HG02840 (cell line): ENCODE measurements around the gene MKI67.

Experiments used
- ATAC-seq: cut with Tn5 transposase; IDR thresholded peaks from one replicate; pipeline ENCODE4 v1.9.1; 2021; ENCODE audit warnings: mild to moderate bottlenecking, moderate library complexity, moderate number of reproducible peaks; ENCODE audit not compliant: unreplicated experiment, low FRiP score

The MKI67 gene

DNA sequence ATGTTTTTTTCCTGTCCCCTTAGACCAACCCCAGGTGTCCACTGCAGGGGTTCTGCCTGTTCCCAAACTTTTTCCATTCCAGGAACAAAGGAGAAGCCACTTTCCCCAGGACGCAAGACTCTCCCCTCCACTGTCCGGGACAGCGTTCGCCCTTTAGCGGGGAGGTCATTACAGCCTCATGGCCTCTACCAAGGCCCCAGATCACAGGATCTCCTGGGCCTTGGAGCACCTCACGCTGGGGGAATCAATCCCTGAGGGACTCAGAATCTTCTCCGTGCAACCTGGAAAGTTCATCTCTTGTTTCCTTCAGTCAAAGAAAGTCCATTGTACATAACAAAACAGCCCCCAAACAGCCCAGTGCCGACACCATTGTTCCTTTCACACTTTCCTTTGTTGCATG, 41.2 kb downstream of the MKI67 start:
- ATAC-seq = no peak

DNA sequence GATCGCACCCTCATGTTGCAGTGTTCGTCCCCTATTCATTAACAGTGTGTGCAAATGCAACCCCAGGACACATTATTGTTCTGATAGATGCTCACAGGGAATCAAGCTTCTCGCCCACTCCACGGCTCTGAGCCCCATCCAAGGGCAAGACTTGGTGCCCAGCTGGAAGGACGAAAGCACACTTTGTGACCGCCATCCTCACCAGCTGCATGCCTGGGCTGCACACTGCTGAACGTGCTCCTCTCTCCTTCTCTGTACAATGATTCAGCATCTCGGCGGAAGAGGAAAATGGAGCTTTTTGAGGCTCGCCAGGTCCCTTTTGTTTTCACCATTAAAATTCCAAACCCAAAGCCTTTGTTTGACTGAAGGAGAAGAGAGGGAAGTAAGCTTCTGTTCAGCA, 41.9 kb downstream of the MKI67 start:
- ATAC-seq = no peak

DNA sequence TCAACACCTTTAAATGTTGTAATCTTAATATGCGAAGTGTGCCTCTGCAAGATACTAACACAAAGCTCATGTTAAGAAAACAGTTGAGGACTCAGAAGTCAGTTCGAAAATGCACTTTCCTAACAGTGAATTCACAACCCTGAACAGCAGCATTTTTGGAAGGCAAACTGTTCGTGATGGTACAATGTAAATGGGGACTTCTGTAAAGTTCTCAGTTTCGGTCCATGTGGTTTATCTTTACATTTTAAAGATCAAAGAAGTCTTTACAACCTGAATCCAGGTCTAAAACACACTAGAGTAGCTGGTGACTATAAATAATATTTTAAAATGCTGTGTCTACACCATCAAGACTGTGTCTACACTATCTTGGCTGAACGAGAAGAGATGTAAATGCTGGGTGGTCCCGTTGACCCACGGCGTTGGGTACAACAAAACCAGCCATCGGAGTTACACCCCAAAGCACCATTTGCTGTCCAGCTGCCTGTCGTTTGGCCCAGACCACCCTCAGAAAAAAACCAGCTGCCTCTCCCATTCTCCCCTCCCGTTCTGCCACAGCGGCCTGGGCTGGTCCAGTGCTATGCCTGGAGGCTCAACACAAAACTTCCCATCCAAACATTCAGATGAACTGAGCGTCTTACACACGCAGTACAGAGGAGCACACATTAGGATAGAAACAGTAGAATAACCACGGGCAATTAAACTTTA, 42.9 kb downstream of the MKI67 start:
- no peak for ATAC-seq

DNA sequence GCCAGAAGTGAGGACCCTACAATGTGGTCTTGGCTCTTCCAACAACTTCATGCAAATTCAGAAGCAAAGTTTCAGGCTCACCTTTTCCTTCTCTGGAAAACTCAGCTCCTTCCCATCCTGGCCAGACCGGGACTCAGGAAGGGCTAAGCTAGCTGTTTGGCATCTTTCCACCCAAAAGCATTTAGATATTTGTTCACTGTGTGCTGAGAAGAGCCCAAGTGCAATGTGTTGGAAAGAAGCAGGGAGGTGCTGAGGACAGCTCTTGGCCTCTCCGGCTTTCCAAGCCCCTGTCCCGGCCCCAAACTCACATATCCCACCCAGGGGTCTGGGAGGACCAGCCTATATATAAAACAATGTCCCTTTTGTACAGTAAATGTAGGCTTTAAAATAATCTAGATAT, 44.5 kb downstream of the MKI67 start:
- no peak for ATAC-seq

DNA sequence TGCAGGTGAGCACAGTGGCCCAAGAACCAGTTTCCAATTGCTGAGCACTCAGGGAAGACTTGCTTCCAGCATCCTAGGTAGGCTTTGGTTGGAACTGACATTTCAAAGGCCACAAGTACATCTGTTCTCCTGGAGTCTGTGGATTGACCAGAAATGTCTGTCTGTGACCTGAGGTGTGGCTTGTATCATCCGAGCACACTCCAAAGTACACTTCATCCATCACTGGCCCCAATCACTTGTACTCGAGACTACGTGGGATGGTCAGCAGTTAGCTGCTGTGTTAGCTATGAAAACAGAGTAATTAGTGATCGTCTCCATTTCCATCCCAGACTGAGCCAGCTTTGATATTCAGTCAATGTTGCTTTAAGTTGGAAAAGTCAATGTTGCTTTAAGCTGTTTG, 45.0 kb downstream of the MKI67 start:
- ATAC-seq = no peak

DNA sequence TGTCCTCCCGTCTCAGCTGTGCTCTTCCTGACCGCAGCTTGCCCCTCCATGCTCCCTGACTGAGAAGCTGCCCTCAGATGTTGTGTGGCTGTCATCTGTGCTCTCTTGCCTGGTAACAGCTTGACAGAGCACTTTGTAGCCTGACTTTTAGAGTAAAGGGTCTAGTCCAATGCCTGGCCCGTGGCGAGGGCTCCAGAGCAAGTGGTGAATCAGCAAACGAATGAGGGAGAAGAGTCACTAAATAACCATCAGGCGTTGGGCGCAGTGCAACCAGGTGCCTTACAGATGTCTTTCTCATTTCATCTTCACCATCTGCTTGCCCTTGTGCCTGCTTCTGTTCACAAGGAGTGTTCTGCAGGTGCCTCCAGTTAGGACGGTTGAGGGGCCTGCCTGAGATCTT, 45.6 kb downstream of the MKI67 start:
- ATAC-seq = no peak

DNA sequence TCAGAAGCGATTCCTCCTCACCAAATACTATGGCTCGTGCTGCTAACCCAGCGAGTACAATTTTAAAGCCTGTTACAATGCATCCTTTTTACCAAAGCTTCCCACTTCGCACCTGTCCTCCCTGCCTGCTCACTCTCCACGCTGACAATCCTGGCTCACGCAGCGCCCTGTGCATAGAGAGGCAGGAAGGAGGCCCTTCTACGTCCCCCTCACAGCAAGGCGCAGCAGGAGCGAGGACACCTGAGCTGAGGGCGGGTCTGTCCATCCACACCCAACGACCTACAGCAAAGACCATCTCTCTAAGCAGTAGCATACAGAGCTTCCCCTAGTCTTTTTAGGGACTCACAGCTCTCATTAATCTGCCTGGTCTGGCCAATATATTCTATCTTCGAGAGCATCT, 46.0 kb downstream of the MKI67 start:
- no peak for ATAC-seq

DNA sequence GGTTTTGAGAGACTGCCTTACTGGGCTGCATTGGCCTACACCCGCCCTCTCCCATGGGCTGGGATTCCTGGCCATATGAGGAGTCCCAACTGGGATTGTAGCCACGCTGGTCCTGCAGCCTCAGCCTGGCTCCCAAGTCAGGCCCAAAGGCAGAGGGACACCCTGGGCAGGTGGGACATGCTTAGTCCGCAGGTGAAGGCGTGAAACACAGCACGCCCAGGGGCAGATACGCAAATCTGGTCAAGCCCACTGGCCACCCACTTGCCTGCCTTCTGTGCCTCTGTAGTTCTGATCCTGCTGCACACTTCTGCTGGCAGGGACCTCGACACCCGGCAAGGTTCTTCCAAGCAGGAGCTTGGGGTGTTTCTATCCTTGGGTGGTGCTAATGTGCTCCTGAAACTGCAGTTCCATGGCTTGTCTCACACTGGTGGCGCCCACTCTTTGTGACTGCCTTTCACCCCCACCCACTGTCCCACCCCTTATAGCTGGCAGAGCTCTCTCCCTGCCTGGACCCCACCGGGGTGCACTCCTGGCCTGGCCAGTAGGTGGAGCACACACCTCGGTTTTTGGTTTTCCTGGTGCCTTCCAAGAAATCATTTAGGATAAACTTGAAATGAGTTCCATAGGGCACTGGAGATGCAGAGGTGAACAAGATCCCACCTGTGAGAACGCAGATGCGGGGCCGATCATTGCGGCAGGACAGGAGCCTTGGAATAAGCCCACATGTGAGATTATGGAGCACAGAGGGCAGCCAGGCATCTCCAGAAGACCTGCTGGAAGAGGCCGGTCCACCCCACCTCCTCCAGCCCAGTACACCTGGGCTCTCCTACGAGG, 47.9 kb downstream of the MKI67 start:
- no peak for ATAC-seq

DNA sequence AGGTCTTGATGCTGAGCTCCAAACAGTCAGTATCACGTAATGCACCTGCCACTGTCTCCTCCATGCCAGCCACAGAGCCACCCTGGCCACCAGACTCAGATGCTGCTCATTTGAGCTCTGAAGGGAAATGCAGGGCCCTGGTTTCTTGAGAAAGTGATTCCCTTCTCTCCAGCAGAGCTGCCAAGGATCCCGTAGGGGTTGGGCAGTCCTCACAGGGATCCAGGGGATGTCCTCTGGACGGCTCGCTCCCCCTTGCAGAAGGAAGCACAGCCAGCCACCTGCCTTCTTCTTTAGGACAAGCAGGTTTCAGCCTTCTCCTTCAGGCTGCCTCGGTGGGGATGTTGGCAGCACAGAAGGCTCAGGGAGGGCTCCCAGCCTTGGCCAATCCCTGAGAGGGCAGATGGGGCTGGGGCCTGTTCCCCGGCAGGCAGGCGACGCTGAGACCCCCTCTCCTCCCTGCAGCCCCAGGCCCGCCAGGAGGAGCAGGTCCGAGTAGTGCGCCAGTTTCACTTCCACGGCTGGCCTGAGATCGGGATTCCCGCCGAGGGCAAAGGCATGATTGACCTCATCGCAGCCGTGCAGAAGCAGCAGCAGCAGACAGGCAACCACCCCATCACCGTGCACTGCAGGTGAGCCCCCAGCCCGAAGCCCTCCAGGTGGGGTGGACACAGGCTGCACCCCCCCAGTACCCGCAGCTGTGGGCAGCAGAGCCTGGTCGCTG, 48.9 kb downstream of the MKI67 start:
- ATAC-seq = no peak

DNA sequence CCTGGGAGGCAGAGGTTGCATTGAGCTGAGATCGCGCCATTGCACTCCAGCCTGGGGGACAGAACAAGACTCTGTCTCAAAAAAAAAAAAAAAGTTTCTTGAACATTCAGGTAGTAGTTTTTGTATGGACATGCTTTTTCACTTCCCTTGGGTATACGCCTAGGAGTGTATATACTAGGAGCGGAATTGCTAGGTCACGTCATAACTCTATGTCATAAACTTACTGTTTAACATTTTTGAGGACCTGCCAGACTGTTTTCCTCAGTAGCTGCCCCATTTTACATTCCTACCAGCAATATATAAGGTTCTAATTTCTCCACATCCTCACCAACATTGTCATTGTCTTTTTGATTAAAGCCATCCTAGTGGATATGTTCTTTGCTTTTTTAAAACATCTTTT, 51.6 kb downstream of the MKI67 start:
- no peak for ATAC-seq

DNA sequence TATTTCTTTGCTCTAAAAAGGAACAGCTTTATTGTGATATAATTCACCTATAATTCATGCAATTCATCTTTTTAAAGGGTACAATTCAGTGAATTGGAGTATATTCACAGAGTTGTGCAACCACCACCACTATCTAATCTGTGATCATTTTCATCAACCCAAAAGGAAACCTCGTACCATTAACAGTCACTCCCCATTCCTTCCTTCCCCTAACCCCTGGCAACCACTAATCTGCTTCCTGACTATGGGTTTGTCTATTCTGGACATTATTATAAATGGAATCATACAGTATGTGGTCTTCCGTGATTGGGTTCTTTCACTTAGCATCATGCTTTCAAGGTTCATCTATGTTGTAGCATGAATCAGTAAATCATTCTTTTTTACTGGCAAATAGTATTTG, 52.3 kb downstream of the MKI67 start:
- ATAC-seq = no peak

DNA sequence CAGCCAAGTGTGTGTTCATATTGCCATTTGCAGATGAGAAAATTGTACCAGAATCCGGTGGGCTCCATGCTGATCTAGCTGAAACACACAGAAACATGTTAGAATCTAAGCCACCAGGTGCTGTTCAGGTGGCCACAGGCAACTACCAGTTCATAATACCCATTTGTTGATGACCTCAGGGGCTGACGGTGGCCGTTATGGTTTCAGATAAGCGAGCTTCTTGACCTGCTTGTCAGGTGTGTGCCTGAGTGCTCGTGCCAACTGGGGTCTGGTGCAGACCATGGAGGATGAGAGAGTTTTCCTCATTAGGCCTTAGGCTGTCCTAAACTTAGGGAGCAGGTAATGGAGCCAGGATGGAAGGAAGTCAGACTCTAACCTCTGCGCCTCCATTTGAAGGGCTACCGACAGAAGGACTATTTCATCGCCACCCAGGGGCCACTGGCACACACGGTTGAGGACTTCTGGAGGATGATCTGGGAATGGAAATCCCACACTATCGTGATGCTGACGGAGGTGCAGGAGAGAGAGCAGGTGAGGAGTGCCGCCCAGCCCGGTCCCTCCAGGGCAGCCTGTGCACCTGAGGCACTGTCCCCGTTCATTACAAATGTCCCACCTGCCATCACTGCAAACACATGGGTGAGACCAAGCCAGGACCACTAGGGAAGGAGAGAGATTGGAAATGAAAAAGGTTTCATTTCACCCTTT, 53.1 kb downstream of the MKI67 start:
- ATAC-seq = no peak

DNA sequence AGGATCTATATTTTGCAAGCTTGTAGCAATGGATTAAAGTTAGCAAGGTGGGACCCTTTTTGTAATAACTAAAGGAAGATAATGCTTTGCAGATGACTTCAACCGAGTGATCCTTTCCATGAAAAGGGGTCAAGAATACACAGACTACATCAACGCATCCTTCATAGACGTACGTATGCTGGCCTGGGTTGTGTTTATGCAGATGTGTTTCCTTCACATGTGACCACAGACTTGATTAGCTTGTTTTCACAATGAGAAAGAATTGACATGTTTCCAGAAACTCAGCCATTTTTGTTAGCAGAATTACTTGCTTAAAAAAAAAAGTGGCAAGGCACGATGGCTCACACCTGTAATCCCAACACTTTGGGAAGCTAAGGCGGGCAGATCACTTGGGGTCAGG, 54.2 kb downstream of the MKI67 start:
- no peak for ATAC-seq

DNA sequence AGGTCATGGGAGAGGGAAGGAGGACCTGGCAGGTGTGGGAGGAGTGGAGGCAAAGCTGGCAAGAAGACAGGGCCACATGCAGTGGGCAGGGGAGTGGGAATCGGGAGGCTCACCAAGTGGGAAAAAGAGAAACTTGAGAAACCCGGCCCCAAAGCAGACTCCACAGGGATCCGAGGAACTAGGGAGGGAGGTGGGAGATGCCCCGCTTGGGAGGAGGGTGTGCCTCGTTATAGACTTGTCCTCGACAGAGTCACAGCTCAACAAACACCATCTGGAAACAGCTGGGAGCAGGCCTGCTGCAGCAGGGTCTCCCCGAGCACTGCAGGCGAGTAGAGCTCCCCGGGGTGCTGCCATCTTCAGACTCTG, 54.8 kb downstream of the MKI67 start:
- no peak for ATAC-seq

DNA sequence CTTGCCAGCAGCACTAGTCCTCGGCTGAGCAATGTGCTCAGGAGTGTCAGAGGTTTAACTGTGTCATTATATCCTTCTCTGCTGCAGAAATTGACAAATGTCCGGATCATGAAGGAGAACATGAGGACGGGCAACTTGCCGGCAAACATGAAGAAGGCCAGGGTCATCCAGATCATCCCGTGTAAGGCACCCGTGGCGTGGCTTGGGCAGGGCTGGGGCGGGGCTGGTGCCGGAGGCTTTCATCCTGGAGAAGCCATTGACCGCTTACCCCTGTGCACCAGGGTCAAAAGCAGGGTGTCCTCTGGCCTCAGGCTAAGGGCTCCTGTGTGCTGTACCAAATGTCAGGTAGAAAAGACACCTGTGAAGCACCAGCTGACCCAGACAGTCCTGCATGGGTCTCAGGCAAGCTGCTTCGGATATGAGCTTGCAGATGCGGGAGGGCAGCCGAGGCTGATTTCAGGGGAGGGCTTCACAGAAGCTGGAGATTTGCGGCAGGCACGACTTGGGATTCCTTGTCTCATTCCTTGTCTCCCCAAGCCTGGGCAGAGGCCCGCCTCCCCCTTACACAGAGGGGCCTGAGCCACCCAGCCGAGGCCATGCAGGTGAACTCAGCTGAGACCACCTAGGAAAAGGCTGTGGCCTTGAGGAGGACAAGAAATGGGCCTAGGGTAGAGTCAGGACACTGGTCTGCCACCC, 55.4 kb downstream of the MKI67 start:
- no peak for ATAC-seq

DNA sequence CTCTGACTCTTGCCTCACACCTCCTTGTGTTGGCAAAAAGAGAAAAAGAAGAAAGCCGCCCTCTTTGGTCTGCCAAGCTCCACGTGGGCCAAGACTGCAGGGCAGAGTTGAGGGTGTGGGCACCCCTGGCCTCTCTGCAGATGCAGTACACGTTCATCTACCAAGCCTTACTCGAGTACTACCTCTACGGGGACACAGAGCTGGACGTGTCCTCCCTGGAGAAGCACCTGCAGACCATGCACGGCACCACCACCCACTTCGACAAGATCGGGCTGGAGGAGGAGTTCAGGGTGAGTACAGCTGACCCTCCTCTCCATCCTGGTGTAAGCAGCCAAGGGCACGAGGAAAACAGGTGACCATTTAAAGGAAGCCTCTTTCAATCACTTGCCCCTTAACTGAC, 56.1 kb downstream of the MKI67 start:
- no peak for ATAC-seq

DNA sequence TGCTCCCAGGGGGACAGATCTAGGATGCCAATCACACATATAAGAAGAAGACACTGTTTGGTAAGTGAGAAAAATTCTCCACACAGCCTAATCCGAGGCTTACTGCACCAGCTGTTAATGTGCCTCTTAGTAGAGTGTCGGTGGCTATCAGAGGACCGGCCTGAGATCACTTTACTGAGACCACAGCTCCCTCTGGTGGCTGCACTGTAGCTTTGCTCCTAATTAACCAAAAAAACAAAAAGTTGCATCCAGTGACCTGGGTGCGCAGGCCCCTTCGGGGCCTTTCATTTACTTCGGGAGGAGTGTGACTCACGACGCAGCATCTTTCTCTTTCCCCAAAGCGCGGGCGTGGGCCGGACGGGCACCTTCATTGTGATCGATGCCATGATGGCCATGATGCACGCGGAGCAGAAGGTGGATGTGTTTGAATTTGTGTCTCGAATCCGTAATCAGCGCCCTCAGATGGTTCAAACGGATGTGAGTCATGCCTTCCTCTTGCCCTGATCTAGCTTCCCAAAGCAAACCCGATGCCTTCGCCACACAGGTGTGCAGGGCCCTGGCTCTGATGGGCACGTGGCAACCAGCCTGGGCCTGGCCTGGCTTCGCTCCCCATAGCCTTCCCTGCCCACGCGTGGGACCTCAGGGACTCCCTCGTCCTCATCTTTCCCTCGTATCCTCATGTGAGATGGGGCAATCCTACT, 56.7 kb downstream of the MKI67 start:
- no peak for ATAC-seq

DNA sequence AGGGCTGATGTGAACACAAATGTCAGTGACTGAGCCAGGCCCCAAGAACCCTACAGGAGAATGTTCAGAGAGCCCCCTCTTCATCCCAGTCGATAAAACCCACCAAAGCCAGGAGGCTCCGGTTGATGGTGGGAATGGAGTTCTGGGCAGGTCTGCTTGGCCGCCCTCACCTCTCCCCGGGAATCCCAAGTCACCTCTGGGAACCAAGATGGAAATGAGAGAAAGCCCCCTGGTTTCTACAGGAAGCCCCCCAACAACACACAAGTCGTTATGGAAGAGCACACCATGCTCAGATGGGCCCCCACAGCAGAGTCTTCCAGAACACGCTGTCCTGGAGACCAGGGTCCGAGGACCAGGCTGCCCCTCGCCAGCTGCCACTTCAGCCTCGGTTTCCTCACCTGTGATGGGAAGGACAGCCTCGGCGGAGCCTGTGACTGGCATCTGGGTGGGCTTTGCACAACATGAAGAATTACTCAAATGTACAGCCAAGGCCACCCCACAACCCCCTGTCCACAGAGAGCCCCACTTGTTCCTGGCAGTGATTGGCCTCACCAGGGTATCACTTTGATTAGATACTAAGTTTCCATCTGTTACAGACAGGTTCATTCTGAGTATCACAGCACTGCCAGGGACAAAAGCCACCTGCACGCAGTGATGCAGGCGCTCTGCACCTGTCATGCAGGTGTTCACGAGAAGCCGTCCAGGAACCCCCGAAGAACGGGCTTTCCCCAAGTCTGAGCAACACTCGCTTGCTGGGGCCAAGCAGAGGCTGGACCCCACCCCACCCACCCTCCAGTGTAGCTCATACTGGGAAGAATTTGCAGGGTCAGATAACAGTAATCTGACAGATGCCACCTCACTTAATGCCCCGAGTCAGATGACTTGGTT, 57.6 kb downstream of the MKI67 start:
- no peak for ATAC-seq
